ENCODE results near the gene TUT7. TPM values are rescaled to one million over a fixed set of nuclear protein-coding genes. Genes with fewer than 3 reads are reported as not detected.

The TUT7 gene
- total RNA-seq, 1 donor from 2014 or later = 37.7 TPM

GRCh38 chr9:86252870-86253269, 101.3 kb downstream of the TUT7 start:
- H3K27me3 ChIP-seq (ENCODE audit: low read depth) = no peaks in the 10 kb centered on the region
- intact Hi-C loops (cut with DNase I) = no loop called here
- TF ChIP-seq, protein P1, sequence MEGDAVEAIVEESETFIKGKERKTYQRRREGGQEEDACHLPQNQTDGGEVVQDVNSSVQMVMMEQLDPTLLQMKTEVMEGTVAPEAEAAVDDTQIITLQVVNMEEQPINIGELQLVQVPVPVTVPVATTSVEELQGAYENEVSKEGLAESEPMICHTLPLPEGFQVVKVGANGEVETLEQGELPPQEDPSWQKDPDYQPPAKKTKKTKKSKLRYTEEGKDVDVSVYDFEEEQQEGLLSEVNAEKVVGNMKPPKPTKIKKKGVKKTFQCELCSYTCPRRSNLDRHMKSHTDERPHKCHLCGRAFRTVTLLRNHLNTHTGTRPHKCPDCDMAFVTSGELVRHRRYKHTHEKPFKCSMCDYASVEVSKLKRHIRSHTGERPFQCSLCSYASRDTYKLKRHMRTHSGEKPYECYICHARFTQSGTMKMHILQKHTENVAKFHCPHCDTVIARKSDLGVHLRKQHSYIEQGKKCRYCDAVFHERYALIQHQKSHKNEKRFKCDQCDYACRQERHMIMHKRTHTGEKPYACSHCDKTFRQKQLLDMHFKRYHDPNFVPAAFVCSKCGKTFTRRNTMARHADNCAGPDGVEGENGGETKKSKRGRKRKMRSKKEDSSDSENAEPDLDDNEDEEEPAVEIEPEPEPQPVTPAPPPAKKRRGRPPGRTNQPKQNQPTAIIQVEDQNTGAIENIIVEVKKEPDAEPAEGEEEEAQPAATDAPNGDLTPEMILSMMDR (IDR thresholded peaks at IDR 0.05) = no peak
- H3K9me3 ChIP-seq = peaks cover 5% of the 10 kb centered on the region
- no peaks in the 10 kb centered on the region for H3K4me1 ChIP-seq
- DNase-seq = no peak
- ATAC-seq = no peak
- H3K36me3 ChIP-seq = no peaks in the 10 kb centered on the region
- no peak overlapping the region for H3K4me3 ChIP-seq
- H3K27ac ChIP-seq = no peak overlapping the region

DNA sequence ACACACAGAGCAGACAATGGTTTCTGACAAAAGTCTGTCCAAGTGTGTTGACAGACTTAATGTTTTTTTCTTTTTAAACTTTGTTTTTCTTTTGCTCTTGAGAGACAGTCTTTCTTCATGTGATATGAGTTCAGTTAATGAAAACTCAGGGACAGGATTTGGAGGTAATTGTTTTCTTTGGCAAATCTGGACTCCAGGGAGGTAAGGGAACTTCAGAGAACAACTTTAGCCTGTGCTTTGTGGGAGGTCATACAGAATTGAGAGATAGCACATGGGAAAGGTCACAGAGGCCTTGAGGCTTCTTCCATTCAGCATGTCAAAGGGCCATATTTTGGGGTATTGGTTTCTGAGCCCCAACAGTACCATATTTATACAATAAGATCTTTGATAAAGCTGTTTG, 104.1 kb downstream of the TUT7 start:
- H3K9me3 ChIP-seq = peaks cover 5% of the 10 kb centered on the region
- intact Hi-C loops (cut with DNase I) = no loop called here
- no peaks in the 10 kb centered on the region for H3K4me1 ChIP-seq
- no peak overlapping the region for H3K27ac ChIP-seq
- TF ChIP-seq, protein P1 (IDR thresholded peaks at IDR 0.05) = no peak
- DNase-seq (no peak), ATAC-seq (no peak)
- H3K27me3 ChIP-seq (ENCODE audit: low read depth) = no peaks in the 10 kb centered on the region
- H3K4me3 ChIP-seq = no peak overlapping the region
- no peaks in the 10 kb centered on the region for H3K36me3 ChIP-seq

DNA sequence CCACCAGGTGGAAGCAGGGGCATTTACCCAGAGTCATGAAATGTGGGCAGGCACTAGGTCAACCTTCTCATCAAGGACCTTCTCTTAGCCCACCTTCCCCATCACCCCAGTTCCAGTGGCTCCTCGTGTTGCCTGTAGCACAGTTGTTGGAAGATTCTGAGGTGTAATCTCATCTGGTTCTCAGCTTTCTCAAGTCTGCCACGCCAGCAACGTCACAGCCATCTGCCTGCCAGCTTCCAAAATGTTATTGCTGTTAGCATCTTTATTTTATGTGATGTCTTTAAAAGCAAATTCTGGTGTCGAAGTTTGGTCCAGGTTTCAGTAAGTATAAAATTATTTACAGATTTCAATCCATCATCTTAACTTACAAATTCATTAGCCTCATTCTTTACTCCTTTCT, 105.5 kb downstream of the TUT7 start:
- TF ChIP-seq, protein P1 (IDR thresholded peaks at IDR 0.05) = no peak
- no peaks in the 10 kb centered on the region for H3K27me3 ChIP-seq (ENCODE audit: low read depth)
- H3K27ac ChIP-seq = no peak overlapping the region
- ATAC-seq = no peak
- H3K36me3 ChIP-seq = no peaks in the 10 kb centered on the region
- H3K4me3 ChIP-seq = no peak overlapping the region
- peaks cover 5% of the 10 kb centered on the region for H3K9me3 ChIP-seq
- no peak for DNase-seq
- intact Hi-C loops (cut with DNase I) = no loop called here
- no peaks in the 10 kb centered on the region for H3K4me1 ChIP-seq

DNA sequence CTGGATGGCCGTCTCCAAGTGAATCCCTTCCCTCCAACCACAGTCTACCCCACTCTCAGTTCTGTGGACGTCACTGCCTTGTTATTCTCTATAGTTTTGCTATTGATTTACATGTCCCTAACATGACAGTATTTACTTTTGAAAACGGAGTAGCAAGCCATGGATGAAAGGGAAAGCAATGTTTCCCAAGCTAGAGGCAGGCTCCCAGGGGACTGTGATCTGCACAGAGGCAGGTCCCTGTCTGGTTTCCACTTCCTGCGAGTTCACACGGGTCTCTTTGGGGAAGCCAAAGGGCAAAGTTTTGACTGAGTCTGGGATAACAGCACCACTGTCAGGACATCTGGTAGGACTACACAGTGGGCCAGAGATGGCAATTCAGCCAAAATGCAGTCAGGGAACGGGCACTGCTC, 107.5 kb downstream of the TUT7 start:
- Histone ChIP-seq H3K36me3 (no peaks in the 10 kb centered on the region), H3K27me3 (ENCODE audit: low read depth) (no peaks in the 10 kb centered on the region), H3K4me1 (peaks cover 8% of the 10 kb centered on the region), H3K27ac (no peak overlapping the region), H3K9me3 (no peaks in the 10 kb centered on the region), H3K4me3 (no peak overlapping the region)
- intact Hi-C loops (cut with DNase I) = no loop called here
- DNase-seq = no peak
- TF ChIP-seq, protein P1 (IDR thresholded peaks at IDR 0.05) = no peak
- ATAC-seq = no peak

- H3K9me3 ChIP-seq = no peaks in the 10 kb centered on the region
- TF ChIP-seq, protein P1 (IDR thresholded peaks at IDR 0.05) = no peak
- no peak overlapping the region for H3K27ac ChIP-seq
- peaks cover 8% of the 10 kb centered on the region for H3K4me1 ChIP-seq
- H3K36me3 ChIP-seq = no peaks in the 10 kb centered on the region
- H3K27me3 ChIP-seq (ENCODE audit: low read depth) = no peaks in the 10 kb centered on the region
- intact Hi-C loops (cut with DNase I) = no loop called here
- DNase-seq = no peak
- ATAC-seq = peak in 1 of 2 donors; percentile 38
- H3K4me3 ChIP-seq = no peak overlapping the region
Measured at GRCh38 chr9:86242071-86242470, 112.1 kb downstream of the TUT7 start.

DNA sequence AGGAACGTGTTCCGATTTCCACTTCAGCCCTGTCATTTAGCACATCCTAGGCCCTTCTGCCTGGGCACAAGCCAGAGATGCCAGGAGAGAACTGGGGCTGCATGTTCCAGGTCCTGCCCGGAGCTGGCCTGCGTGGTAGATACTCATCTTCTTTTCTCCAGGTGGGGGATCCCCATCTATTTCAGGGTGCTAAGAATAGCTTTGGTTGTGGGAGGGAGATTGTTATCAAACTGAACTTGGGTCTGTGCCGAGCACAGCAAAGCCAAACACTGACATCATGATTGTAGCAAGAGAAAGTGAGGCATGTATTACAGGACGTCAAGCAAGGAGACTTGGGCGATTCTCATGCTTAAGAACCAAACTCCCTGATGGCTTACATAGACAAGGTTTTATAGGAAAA, 113.0 kb downstream of the TUT7 start:
- H3K36me3 ChIP-seq = no peaks in the 10 kb centered on the region
- peaks cover 8% of the 10 kb centered on the region for H3K4me1 ChIP-seq
- H3K27me3 ChIP-seq (ENCODE audit: low read depth) = no peaks in the 10 kb centered on the region
- no peaks in the 10 kb centered on the region for H3K9me3 ChIP-seq
- intact Hi-C loops (cut with DNase I) = no loop called here
- no peak overlapping the region for H3K4me3 ChIP-seq
- TF ChIP-seq, protein P1 (IDR thresholded peaks at IDR 0.05) = no peak
- H3K27ac ChIP-seq = no peak overlapping the region
- ATAC-seq (no peak), DNase-seq (no peak)

All from lower lobe of right lung (tissue), 2 donors.